Thymus (tissue), 11 donors: ENCODE results near the gene SMIM8. TPM values are rescaled to one million over a fixed set of nuclear protein-coding genes. Genes with fewer than 3 reads are reported as not detected.
A peak's percentile ranks its signal among the peaks of the same experiment; 100 is the strongest.

Experiments used
- DNase-seq, 9 donors: peaks; one replicate each; pipeline ENCODE4 v3.0.0-alpha.2; 2013; ENCODE audit warnings: low spot score in 9 of 9, low read depth in 6 of 9, missing footprints in 1 of 9
- H3K27ac ChIP-seq, 2 donors: one replicate each; pipeline ENCODE4 v1.5.1; 2013; ENCODE audit warnings: control low read depth in 1 of 2, low read depth in 1 of 2, low read length in 1 of 2, mild to moderate bottlenecking in 1 of 2, moderate library complexity in 1 of 2
- H3K27me3 ChIP-seq, 2 donors: one replicate each; pipeline ENCODE4 v1.5.1; 2013; ENCODE audit warnings: low read length in 1 of 2; ENCODE audit not compliant: control insufficient read depth in 2 of 2, insufficient read depth in 1 of 2
- H3K36me3 ChIP-seq, 2 donors: one replicate each; pipeline ENCODE4 v1.5.1; 2013; ENCODE audit warnings: low read length in 1 of 2, mild to moderate bottlenecking in 1 of 2, moderate library complexity in 1 of 2; ENCODE audit not compliant: control insufficient read depth in 2 of 2, insufficient read depth in 2 of 2
- H3K4me1 ChIP-seq, 2 donors: one replicate each; pipeline ENCODE4 v1.5.1; 2013; ENCODE audit warnings: low read length in 2 of 2; ENCODE audit not compliant: control insufficient read depth in 2 of 2, insufficient read depth in 2 of 2
- H3K4me3 ChIP-seq, 2 donors: one replicate each; pipeline ENCODE4 v1.5.1; 2013; ENCODE audit warnings: low read length in 2 of 2, control low read depth in 1 of 2, mild to moderate bottlenecking in 1 of 2
- H3K9me3 ChIP-seq, 2 donors: one replicate each; pipeline ENCODE4 v1.5.1; 2013; ENCODE audit warnings: low read length in 1 of 2, mild to moderate bottlenecking in 1 of 2; ENCODE audit not compliant: control insufficient read depth in 2 of 2, insufficient read depth in 1 of 2
- WGBS: extraction: QIAGEN DNeasy Blood & Tissue Kit; methylation state at CpG from one replicate; pipeline ENCODE4 v1.1.7; 2013; 5-methylcytosine and 5-hydroxymethylcytosine counted together
- polyA plus RNA-seq: library from polyadenylated mRNA; stranded (reverse); fragments of 200-250 nt; gene quantifications from one replicate; pipeline ENCODE4 v1.2.3, GENCODE V29; 2013
- total RNA-seq: library from RNA; stranded (reverse); fragments of 120-200 nt; gene quantifications from one replicate; pipeline ENCODE4 v1.2.4, GENCODE V29; 2013
- donor health status: healthy.

SMIM8 gene
- total and polyA plus RNA-seq, 2 donors = 8.3 to 8.8 TPM

DNA sequence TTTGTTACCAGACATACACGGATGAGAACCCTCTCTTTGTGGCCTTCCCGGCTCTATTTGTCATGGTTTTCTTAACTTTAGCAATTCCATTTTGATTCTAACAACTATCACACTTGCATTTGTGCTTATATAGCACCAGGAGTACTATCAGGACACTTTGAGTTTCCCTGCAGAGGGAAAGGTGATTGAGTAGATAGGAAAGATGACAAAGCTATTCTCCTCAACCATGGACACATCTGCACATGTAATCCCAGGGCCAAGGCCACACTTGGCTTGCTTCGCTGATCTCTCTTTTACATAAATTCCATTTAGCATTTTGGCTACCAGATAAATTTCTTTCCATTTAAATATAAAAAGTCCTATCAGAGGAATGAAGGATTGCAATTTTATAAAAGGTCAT is 62.1 kb downstream of the SMIM8 start:
- Histone ChIP-seq H3K4me1 (no peaks in the 10 kb centered on the region), H3K27me3 (no peaks in the 10 kb centered on the region), H3K36me3 (no peaks in the 10 kb centered on the region), H3K4me3 (no peak overlapping the region), H3K9me3 (no peaks in the 10 kb centered on the region), H3K27ac (no peak overlapping the region)
- 95% methylated on average over 3 of the region's 3 CpGs for WGBS
- no peak for DNase-seq

- H3K9me3 ChIP-seq = no peaks in the 10 kb centered on the region
- DNase-seq = peak in 2 of 9 donors; percentile 13 to 18
- 72% methylated on average over 3 of the region's 3 CpGs for WGBS
Observed at GRCh38 chr6:87391334-87391733, 68.9 kb downstream of the SMIM8 start.

More at GRCh38 chr6:87391334-87391733, 68.9 kb downstream of the SMIM8 start:
- Histone ChIP-seq H3K27ac (no peak overlapping the region), H3K36me3 (peaks cover 0 to 2% of the 10 kb centered on the region in 2 donors), H3K4me3 (no peak overlapping the region), H3K4me1 (no peaks in the 10 kb centered on the region), H3K27me3 (no peaks in the 10 kb centered on the region)

Other genes with a start within 250 kb of the SMIM8 start
- gene CGA, start 227.5 kb upstream of the SMIM8 start, total RNA-seq = 1.5 TPM
- gene CGA, start 227.5 kb upstream of the SMIM8 start, polyA plus RNA-seq = 5.0 TPM
- gene ZNF292, start 167.0 kb upstream of the SMIM8 start, total RNA-seq = 33.1 TPM
- 10.9 TPM for gene ZNF292, start 167.0 kb upstream of the SMIM8 start, polyA plus RNA-seq
- 0.05 TPM for gene GJB7, start 6.7 kb downstream of the SMIM8 start, total RNA-seq
- gene GJB7, start 6.7 kb downstream of the SMIM8 start, polyA plus RNA-seq = 0.07 TPM
- 1.7 TPM for gene C6orf163, start 22.2 kb downstream of the SMIM8 start, total RNA-seq
- gene C6orf163, start 22.2 kb downstream of the SMIM8 start, polyA plus RNA-seq = 1.5 TPM
- gene CFAP206, start 85.4 kb downstream of the SMIM8 start, total RNA-seq = 0.05 TPM
- 0.43 TPM for gene CFAP206, start 85.4 kb downstream of the SMIM8 start, polyA plus RNA-seq
- gene SLC35A1, start 150.4 kb downstream of the SMIM8 start, total RNA-seq = 22.8 TPM
- gene SLC35A1, start 150.4 kb downstream of the SMIM8 start, polyA plus RNA-seq = 23.1 TPM